NCI-H1436 (cell line): ENCODE results near the gene SCN2B.
A peak's percentile ranks its signal among the peaks of the same experiment; 100 is the strongest.
"Not testable (repeated sequence)": the region's sequence is repeated elsewhere in the genome, so short reads cannot be mapped to it uniquely, and the experiment has no call there.

ENCODE experiments used
- DNase-seq: peaks from one replicate; lab custom pipeline; 2025; lab: John Stamatoyannopoulos, UW

Gene SCN2B

DNA sequence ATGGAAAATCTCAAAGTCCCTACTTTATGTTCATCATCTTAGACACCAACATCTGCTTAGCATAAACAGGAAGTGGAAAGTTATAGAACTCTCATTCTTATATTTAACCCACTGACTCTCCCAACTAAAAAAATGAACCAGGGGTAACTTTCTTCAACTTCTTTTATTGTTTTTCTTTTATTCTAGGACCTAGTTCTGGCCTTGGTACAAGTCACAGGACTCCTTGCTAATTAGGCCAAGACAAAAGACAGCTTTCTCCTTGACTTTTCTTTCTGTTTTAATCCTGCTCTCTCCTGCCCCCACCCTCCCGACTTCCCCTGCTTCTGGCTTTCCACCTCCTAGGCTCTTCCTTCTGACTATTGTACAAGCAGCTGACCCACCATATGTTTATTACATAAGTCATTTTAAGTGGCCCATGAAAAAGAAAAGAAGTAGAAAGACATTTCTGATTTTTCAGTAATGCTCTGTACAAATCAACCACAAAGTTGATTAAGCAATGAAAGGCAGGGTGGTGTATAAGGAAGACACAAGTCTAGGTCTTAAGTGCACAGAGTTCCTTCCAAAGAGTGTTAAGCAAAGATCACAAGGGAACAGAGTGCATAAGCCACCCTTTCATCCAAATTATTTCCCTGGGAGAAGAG, 30.1 kb upstream of the SCN2B start:
- no peak for DNase-seq

- DNase-seq = no peak
These were observed 29.4 kb upstream of the SCN2B start for GRCh38 chr11:118205606-118206378.

- no peak for DNase-seq
These were observed 26.4 kb upstream of the SCN2B start for GRCh38 chr11:118202599-118203422.

- DNase-seq = no peak
These were observed 25.5 kb upstream of the SCN2B start for GRCh38 chr11:118201966-118202365.

DNA sequence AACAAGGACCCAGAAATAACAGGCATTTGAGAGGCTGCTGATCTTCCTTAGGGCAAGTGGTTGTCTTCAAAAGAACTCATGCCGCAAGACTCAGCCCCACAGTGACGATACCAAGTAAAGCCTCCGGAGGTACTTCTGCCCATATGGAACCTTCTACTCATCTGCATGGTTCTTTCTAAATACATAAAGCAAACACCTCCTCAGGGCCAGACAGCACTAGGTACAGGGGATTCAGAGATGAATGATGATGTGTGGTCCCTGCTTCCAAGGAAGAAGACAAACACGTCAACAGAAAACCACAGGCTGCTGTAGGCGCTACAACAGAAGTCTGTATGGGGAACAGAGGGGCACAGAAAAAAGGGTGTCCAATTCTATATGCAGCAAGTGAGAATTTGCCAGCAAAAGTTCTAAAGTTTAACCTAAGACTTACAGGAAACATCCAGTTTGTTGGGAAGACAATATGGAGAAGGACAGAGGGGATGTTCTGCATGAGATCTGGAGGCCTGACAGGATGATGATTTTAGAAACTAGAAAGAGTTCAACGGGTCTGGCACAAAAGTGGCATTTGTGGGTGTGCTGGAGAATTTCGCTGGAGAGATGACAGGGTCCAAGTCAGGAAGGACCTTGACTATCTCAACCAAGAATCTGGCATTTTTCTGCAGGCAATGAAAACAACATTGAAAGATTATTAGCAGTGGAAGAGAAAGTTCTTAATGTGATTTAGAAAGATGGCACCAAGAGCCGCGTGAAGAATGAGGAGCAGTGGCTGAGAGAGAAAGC, 24.7 kb upstream of the SCN2B start:
- no peak for DNase-seq

- no peak for DNase-seq
These were observed 24.1 kb upstream of the SCN2B start for GRCh38 chr11:118200497-118200896.

GRCh38 chr11:118199135-118199534, 22.7 kb upstream of the SCN2B start:
- DNase-seq = no peak

- DNase-seq = peak; percentile 39
These were observed 21.9 kb upstream of the SCN2B start for GRCh38 chr11:118198370-118198769.

- DNase-seq = no peak
These were observed 18.6 kb upstream of the SCN2B start for GRCh38 chr11:118194835-118195627.

GRCh38 chr11:118193910-118194566, 17.6 kb upstream of the SCN2B start:
- DNase-seq = no peak

DNA sequence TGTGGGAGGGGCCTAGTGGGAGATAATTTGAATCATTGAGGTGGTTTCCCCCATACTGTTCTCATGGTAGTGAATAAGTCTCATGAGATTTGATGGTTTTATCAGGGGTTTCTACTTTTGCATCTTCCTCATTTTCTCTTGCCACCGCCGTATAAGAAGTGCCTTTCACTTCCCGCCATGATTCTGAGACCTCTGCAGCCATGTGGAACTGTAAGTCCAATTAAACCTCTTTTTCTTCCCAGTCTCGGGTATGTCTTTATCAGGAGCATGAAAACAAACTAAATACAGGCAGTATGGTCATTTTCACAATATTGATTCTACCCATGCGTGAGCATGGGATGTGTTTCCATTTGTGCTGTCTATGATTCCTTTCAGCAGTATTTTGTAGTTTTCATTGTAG, 16.4 kb upstream of the SCN2B start:
- not testable (repeated sequence) for DNase-seq

DNA sequence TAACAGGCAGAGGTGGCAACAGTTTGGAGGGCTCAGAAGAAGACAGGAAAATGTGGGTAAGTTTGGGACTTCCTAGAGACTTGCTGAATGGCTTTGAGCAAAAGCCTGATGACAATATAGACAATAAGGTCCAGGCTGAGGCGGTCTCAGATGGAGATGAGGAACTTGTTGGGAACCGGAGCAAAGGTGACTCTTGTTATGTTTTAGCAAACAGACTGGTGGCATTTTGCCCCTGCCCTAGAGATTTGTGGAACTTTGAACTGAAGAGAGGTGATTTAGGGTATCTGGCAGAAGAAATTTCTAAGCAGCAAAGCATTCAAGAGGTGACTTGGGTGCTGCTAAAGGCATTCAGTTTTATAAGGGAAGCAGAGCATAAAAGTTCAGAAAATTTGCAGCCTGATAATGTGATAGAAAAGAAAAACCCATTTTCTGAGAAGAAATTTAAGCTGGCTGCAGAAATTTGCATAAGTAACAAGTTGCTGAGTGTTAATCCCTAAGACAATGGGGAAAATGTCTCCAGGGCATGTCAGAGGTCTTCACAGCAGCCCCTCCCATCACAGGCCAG, 14.6 kb upstream of the SCN2B start:
- DNase-seq = not testable (repeated sequence)

- no peak for DNase-seq
These were observed 10.1 kb upstream of the SCN2B start for GRCh38 chr11:118186346-118187107.

GRCh38 chr11:118184784-118185579, 8.5 kb upstream of the SCN2B start:
- DNase-seq = no peak

DNA sequence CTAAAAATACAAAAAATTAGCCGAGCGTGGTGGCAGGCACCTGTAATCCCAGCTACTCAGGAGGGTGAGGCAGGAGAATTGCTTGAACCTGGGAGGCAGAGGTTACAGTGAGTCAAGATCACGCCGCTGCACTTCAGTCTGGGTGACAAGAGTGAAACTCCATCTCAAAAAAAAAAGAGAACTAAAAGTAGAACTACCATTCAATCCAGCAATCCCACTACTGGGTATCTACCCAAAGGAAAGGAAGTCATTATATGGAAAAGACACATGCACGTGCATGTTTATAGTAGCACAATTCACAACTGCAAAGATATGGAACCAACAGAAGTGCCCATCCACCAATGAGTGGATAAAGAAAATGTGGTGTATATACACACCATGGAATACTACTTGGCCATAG, 7.3 kb upstream of the SCN2B start:
- not testable (repeated sequence) for DNase-seq

DNA sequence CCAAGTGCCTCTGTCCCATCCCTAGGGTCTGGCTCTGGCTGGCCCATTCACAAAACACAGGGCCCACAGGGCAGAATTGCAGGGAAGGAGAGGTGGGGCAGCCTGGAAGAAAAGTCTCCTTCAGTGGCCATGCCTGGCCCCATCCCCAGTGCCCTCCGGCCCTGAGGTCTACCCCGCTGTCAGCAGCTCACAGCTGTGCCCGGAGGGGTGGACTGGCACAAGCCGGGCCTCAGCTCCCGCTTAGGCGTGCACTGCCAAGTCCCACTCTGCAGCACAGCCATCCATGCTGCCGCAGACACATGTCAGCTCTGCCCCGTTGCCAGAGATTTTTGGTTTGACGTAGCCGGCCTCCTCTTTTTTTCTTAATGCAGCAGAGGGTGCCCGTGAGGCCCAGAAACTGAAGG, 3.9 kb upstream of the SCN2B start:
- no peak for DNase-seq

GRCh38 chr11:118176778-118177134, 317 bp upstream of the SCN2B start:
- DNase-seq = no peak

- DNase-seq = no peak
These were observed 1.1 kb downstream of the SCN2B start for GRCh38 chr11:118175031-118175992.
